ENCODE results near the gene GMDS.

GMDS gene

DNA sequence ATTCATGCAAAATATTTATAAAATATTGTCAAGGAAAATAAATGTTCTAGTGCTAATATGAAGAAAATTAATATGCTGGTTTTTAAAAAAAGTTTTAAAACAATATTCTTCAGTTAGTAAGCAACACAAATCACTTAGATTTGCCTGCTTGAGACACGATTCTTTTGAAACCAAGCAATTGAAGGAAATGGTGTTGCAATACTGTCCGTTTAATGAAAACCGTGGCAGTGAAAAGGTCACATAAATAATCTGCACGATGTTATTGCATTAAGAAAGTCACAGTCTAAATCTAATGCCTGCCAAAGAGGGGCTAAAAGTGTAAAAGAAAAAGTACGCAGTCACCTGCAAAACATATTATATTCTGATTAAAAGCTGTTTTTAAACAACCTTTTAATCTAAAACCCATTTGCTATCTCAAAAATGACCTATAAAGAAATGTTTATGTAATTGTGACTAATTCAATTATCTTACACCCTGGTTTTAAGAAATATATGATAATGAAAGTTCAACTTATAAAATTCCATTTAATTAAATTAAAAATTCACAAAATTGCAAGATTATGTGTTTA lies 143.0 kb downstream of the GMDS start:
- no peak for DNase-seq

DNA sequence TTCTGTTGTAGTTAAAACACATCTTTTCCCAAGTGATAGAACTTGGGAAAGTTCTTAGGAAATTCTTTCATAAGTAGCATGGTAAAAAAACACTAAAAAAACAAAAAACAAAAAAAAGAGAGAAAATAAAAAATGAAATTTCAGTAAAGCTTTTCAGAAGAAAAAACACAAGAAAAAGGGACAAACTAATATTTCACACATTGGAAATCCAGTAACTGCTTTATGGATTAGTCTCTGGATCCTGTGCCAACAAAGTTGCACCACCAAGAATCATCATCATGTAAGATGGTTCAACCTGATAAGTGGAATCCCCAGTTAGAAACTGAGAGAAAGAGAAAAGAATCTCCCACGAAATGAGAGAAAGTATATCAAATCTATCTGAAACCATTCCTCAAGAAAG lies 144.2 kb downstream of the GMDS start:
- DNase-seq: no peak

DNA sequence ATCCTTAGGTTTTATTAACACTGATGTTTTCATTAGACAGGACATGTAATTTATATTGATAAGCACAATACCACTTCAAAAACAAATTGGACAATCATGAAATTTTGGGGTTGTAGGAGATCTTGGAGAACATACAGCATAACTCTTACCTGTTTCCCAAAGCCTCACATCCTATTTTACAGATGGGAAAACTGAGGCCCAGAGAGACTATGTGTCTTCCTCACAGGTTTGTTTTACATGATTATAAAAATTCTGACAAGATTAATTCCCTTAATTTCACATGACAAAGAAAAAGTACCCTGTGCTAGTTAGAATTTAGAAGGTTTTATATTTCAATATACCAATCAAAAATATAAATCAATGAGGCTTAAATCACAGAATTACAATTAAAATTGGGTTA lies 145.5 kb downstream of the GMDS start:
- no peak for DNase-seq

DNA sequence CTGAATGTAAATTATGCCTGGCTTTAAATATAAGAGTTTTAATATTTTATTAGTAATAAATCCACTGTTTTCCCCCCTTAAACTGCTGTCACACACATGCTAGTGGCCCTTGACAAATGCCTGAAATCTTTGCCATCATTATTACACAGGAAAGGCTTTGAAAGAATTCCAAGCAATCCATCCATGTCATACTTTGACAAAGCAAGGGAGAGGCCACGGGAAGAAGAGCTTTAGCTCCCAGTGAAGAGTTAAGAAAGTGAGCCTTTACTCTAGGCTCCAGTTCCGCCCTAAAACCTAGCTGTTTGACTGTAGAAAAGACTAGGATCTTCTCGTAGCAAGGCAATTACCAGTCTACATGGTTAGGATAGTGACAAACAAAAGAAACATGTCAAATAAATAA lies 147.9 kb downstream of the GMDS start:
- DNase-seq: no peak

DNA sequence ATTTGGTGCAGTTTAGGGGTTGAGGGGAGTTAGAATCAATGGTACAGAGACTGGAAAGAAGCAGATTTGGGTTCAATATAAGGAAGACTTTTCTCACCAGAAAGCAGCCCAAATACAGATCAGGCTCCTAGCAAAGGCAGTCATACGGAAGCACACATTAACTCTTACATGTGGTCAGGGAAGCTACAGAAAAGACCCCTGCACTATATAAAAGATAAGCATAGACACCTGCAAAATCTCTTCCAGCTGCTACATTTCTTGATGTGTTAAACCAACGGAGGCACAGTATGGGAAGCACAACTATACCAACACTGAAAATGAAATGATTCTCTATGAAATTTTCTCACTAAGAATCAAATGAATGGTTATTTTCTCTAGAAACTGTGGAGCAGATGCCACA lies 150.8 kb downstream of the GMDS start:
- no peak for DNase-seq

DNA sequence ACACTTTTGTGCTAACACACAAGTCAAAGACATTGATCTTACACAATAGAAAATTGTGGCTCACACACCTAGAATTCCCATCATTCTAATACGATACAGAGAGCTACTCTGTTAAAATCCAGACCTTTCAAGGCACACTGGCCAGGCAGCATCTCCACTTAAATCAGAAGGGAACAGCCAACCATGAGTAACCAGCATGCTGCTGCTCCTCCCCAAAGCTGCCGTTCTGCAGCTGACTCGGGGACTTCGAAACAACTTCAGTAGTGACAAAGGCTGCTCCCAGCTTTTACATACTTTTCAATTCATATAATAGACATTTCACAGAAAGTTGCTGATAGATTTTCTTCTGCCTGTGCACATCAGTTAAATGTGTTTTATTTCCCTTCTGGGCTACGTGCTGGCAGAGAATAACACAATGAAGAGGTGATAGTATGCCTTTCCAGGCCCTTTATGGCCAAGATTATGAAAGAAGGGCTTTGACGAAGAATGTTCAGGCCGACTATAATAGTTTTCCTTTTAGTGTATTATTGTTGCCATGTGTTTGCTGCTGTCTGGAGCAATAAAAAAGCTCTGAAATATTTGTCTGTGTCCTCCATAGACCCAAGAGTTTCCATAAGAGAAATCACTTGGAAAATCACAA lies 159.0 kb downstream of the GMDS start:
- DNase-seq: no peak

DNA sequence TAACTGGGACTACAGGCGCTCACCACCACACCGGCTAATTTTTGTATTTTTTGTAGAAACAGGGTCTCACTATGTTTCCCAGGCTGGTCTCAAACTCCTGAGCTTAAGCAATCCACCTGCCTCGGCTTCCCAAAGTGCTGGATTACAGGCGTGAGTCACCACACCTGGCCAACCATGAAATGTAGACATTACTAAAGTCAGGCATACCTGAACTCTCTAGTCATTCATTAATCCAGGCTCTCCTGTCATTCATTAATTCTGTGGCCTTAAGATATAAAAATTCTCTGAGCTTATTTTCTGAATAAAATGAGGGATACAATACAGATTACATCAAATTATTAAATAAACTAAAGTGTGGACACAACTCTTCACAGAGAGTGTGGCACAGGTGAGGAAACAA lies 159.7 kb downstream of the GMDS start:
- no peak for DNase-seq

DNA sequence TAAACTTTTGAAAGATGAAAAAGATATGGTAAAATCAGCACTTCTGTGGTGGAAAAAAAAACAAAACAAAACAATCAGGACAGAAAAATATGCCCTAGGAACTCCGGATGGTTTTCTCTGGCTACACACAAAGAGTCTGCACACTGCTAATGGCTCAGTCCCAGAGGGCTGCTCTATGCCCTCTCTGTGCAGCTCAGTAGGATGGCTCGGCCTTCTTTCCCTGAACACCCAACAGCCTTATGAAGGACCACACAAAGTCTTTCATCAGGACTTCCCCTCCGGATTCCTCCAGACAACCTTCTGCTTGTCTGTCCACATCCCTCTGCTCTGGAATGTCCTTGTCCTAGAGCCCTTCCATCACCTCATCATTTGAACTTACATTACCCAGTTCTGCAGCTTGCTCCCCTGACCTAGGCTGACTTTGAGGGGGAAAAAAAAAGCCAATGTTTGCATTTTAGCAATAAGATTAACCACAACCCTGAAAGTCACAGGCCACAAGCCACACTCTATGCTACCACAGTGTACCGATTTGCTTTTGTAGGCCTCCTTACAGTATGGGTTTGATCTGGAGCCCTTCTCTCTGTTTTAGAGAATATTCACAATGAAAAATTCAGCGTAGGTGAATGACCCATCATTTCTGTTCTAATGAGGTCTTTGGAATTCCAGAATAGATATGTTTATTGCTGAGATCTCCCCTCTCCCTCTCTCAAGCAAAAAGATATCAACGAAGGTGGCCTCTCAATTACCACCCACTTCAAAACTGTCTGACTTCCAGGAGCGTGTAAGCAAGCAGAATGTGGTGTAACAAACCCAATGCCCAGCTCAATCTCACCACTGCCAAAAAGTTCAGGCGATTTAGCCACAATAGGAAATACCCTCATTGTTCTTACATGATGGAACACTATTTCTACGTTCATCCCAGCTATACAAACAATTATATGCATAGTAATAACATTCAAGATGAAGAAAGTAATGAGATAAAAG lies 164.0 kb downstream of the GMDS start:
- DNase-seq: peak in 4 of 56 donors; percentile 0 to 17 (median 2)

DNA sequence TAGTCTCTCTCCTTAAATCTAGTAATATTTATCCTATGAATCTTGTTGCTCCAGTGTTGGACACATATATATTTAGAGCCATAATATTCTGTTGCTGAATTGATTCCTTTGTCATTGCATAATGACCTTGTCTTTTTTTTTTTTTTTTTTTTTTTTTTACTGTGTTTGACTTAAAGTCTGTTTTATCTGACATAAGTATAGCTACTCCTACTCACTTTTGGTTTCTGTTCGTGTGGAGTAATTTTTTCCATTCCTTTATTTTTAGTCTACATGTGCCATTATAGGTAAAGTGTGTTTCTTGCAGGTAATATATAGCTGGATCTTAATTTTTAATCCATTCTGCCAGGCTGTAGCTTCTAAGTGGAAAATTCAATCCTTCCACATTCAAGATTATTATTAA lies 166.5 kb downstream of the GMDS start:
- DNase-seq: no peak

DNA sequence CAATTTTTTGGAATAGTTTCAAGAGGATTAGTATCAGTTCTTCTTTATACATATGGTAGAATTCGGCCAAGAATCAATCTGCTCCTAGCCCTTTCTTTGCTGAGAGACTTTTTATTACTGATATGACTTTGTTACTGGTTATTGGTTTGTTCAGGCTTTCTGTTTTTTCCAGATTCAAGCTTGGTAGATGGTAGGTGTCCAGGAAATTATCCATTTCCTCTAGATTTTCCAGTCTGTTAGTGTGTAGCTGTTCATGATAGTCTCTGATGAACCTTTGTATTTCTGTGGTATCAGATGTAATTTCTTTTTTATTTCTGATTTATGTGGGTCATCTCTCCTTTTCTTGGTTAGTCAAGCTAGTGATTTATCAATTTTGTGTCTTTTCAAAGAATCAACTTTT lies 167.6 kb downstream of the GMDS start:
- DNase-seq: no peak

DNA sequence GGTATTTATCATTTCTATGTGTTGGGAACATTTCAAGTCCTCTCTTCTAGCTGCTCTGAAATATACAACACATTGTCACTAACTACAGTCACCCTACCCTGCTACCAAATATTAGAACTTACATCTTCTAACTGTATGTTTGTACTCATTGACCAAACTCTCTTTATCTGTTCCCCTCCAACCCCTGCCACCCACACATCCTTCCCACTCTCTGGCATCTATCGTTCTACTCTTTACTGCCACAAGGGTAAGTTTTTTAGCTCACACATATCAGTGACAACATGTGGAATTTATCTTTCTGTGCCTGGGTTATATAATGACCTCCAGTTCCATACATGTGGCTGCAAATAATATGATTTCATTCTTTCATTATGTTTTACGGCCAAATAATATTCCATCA lies 171.9 kb downstream of the GMDS start:
- no peak for DNase-seq

DNA sequence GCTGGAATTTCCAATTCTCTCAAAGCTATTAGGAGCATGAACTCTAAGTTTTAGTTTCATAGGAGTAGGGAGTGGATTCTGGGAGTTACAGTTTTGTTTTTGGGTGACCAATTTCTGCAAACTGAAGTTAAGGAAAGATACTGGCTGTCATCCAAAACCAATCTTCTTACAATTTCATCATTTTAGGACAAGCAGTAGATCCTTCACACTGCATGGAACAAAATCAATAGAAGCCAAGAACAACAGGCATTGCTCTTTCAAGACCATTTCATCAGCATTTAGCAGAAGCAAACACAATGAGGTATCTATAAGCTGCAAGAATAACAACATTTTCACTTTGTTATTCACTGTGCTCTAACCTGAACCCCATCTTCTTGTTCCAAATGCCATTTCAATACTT lies 173.0 kb downstream of the GMDS start:
- DNase-seq: no peak

DNA sequence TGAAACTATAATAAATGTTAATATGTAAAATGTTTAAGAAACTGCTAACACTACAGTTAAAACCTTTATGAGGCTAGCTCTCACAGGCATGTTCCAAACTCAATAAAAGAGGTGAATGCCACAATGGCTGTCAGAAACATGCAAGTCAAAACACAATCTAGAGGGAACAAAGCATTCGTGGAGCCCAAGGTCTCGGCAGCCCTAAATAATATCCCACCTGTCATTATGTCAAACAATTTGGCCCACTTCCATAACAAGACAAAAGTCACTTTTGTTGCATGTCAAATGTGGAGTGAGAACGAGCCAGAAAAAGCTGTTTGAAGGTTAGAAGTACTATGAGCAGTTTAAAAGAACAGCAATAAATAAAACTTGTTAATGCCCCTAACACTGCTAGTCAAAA lies 181.9 kb downstream of the GMDS start:
- DNase-seq: no peak

DNA sequence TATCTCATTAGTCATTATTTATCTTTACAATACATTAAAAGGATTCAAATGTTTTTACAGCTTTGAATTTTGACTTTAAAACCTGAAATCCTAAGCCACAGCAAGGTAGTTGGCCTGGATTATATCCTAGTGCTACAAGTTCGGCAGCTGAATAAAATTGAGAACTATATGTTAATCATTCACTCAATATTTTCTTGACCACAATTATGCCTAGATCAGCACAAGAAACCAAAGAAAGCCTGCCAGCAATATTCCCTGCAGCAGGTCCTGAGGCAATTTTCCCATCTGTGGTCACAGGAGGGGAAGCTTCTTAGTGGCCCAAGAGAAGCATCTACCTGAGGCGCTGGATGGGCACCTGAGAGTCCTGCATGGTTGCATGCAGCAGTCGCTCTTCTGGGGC lies 183.5 kb downstream of the GMDS start:
- no peak for DNase-seq

DNA sequence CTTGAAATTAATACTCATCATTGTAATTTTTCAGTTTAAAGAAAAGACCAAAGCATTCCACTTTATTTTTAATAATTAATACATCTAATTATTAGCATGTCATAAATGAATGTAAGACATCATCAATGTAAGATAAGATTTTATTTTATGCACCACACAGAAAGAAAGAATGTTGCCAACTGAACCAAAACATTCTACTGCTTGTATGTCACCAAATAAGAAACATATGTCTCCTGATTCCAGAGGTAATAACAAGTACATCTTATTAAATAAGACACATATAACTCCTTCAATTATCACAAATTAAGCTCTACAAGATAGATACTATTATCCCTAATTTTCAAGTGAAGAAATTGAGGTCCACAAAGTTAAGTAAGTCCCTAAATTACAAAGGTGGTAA lies 189.5 kb downstream of the GMDS start:
- DNase-seq: no peak

DNA sequence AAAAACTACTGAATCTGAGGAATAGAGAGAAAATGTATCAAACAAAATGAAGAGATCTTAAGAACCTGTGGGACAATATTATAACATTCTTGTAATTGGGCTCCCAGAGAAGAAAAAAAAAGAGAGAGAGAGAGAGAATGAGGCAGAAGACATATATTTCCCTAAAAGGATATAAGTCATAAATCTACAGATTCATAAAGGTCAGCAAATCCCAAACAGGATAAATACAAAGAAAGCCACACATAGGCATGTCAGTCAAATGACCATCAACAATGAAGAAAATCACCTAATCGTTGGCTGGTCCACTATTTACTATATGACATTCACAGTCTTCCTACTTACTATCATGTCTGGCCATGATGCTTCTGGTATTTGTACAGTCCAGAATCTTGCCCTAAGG lies 190.3 kb downstream of the GMDS start:
- DNase-seq: no peak

DNA sequence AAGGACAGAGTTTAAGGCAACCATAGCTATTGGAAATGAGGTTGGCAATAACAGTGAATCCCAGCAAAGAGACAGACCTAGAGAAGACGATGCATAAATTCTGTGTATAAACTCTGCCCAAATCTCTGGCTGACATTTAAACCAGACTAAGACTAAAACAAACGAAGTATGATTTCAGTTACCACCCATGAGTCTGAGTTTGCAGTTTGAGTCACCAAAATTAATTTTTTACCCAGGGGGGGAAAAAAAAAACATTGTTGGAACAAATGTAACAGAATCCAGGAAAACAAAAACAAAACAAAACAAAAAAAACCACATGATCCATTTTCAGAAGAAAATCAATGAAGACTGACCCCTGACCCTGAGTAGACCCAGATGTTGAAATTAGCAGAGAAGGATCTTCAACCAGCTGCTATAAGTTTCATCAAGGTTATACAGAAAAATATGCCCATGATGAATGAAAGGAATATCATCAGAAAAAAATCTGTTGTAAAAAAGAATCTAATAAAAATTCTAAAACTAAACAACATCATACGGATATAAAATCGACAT lies 190.8 kb downstream of the GMDS start:
- DNase-seq: no peak

DNA sequence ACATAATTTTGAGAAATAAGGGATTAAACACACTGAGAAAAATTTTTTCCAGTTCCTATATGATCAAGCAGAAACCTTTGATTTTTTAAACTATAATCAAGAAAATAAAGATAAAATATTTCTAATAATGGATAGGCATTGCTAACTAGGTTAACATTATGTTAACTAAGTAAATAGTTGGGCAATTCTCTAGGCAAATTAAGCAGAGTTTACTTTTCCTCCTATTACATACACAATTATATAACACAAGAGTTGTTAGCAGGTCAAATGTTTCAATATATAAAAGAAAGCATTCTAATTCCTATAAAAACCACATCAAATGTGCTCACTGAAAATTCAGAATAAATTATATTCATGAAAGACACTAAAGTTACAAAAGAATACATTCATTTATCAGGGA lies 191.7 kb downstream of the GMDS start:
- DNase-seq: no peak

DNA sequence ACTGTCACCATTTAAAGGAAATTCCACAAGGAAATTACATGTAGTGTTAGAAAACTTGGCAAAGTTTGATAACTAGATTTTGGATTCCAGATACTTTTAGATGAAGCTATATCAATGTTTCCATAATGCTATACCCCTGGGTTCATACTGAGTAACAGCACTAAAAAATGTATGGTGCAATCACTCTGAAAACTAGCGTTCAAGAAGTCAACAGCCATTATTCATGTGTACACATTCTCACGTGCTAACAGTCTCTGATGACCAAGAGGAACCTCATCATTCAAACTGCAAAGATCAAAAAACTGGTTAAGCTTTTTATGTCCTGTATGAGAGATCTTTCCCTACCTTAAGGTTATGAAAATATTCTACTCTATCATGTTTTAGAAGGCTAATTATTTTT lies 197.6 kb downstream of the GMDS start:
- DNase-seq: no peak

DNA sequence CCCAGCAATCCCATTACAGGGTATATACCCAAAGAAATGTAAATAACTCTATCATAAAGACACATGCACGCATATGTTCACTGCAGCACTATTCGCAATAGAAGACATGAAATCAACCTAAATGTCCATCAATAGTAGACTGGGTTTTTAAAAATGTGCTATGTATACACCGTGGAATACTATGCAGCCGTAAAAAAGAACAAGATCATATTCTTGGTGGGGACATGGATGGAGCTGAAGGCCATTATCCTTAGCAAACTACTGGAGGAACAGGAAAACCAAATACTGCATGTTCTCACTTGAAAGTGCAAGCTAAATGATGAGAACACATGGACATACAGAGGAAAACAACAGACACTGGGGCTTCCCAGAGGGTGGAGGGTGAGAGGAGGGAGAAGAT lies 201.2 kb downstream of the GMDS start:
- DNase-seq: no peak

DNA sequence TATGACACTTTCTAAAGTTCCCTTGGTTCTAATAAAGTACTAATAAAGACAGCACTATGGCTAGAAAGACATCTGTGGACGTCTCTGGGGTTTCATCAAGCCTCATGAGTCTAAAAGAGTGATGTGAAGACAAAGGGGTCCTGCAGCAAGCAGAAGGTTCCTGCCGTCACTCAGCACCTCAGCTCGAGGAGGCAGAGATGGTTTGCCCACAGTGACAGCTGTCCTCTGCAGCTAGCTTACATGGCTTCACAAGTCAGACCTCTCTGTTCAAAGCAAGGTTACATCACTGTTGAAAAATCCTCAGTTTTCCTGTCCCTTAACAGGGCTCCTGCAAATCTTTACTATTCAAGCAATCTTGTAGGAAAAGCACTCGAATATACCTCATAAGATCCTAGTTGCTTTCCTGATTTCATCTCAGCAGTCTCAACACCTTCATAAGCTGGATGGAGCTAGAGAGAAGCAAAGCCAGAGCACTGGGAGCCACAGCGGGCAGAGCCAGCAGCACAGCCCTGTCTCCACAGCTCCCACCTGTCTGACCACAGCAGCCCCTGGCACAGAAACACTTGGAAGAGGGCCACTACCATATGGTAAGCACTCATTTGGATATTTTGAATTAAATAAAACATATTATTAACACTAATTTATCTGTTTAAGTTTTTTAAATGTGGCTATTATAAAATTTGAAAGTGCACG lies 202.3 kb downstream of the GMDS start:
- no peak for DNase-seq

DNA sequence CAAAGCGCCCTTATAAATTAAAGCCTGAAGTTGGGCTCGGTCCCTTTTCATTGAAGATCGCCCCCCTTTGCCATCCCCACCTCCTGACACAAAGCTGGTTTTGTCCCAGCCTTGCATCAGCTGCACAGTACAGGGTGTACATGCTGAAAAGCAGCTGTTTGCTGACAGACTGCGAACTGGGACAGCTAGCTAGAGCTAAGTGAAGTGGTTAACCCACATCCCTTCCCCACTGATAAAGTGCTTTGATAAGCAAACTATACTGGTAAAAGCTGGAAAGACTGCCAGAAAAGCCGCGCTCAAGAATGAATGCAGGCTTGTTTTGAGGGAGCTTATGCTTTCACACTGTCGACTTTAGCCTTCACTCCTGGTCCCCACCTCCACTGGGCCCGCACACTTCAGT lies 207.3 kb downstream of the GMDS start:
- no peak for DNase-seq

All from nucleus accumbens (tissue), 56 donors.